H1 (cell line): ENCODE measurements around the gene ST6GALNAC5. TPM values are rescaled to one million over a fixed set of nuclear protein-coding genes. Genes with fewer than 3 reads are reported as not detected.

ENCODE experiments used
- CTCF ChIA-PET: fragments of 300-600 bp; sonication (Branson Sonifier 250); formaldehyde crosslinking; loops from one replicate; lab custom pipeline; 2021; ENCODE audit not compliant: partially characterized antibody; lab: Charles Lee
- POLR2A ChIA-PET: fragments of 300-600 bp; sonication (Branson Sonifier 250); formaldehyde crosslinking; loops from one replicate; lab custom pipeline; 2021; ENCODE audit warnings: inconsistent platforms; ENCODE audit not compliant: partially characterized antibody; lab: Charles Lee
- DNase-seq, 2 experiments: peaks; one replicate each; pipeline versions ENCODE4 v3.0.0 to v3.0.0-alpha.2; 2010 to 2022; ENCODE audit warnings: low spot score in 2 of 2, low read depth in 1 of 2, mixed read lengths in 1 of 2
- FAIRE-seq: peaks from 2 replicates; lab custom pipeline; 2011; peaks lifted over from hg19 to GRCh38; lab: Jason Lieb, UNC
- H2AFZ ChIP-seq: 2 replicates; pipeline ENCODE4 v1.8.1; 2012; ENCODE audit warnings: low read length, inconsistent platforms
- H2AK5ac ChIP-seq: 2 replicates; pipeline ENCODE4 v1.6.1; 2013; ENCODE audit warnings: low read depth, low read length
- H2BK120ac ChIP-seq: replicated peaks from 2 replicates; pipeline ENCODE3; 2013; ENCODE audit warnings: low read depth, low read length, inconsistent platforms
- H2BK12ac ChIP-seq: 2 replicates; pipeline ENCODE4 v1.6.1; 2013; ENCODE audit warnings: low read depth, low read length
- H2BK15ac ChIP-seq: 2 replicates; pipeline ENCODE4 v1.6.1; 2013; ENCODE audit warnings: low read length
- H2BK20ac ChIP-seq: 2 replicates; pipeline ENCODE4 v1.6.1; 2013; ENCODE audit warnings: low read length
- H2BK5ac ChIP-seq: 2 replicates; pipeline ENCODE4 v1.6.1; 2013; ENCODE audit warnings: low read depth, low read length
- H3K14ac ChIP-seq: 2 replicates; pipeline ENCODE4 v1.6.1; 2013; ENCODE audit warnings: inconsistent platforms; ENCODE audit not compliant: insufficient read length
- H3K18ac ChIP-seq: 2 replicates; pipeline ENCODE4 v1.6.1; 2013; ENCODE audit warnings: low read length; ENCODE audit errors: extremely low read depth
- H3K23ac ChIP-seq: 2 replicates; pipeline ENCODE4 v1.6.1; 2013; ENCODE audit warnings: inconsistent platforms; ENCODE audit not compliant: insufficient read length
- H3K23me2 ChIP-seq: 2 replicates; pipeline ENCODE4 v1.6.1; 2013; ENCODE audit warnings: low read depth, low read length
- H3K27ac ChIP-seq: 2 replicates; pipeline ENCODE4 v1.6.1; 2011; ENCODE audit warnings: low read depth, low read length, inconsistent platforms
- H3K27me3 ChIP-seq, 4 experiments: replicated peaks in 1 of 4; 1 replicate in 1 of 4; 2 replicates in 3 of 4; pipeline versions ENCODE4 v1.6.1 to v1.8.1; 2011 to 2013; ENCODE audit warnings: low read length in 3 of 4, mild to moderate bottlenecking in 3 of 4, inconsistent platforms in 2 of 4, mixed read lengths in 2 of 4, moderate library complexity in 1 of 4; ENCODE audit not compliant: control insufficient read depth in 3 of 4, insufficient read depth in 3 of 4; ENCODE audit errors: extremely low read depth in 1 of 4
- H3K36me3 ChIP-seq, 4 experiments: 2 replicates each; pipeline versions ENCODE4 v1.6.1 to v1.8.1; 2011 to 2013; ENCODE audit warnings: mild to moderate bottlenecking in 4 of 4, low read length in 3 of 4, moderate library complexity in 2 of 4, control low read depth in 1 of 4, inconsistent platforms in 1 of 4; ENCODE audit not compliant: insufficient read depth in 4 of 4, control insufficient read depth in 2 of 4
- H3K4ac ChIP-seq: replicated peaks from 2 replicates; pipeline ENCODE3; 2013; ENCODE audit warnings: low read length, low read depth, mixed read lengths, inconsistent platforms; ENCODE audit not compliant: insufficient read length
- H3K4me1 ChIP-seq, 4 experiments: replicated peaks in 1 of 4; 1 replicate in 1 of 4; 2 replicates in 3 of 4; pipeline versions ENCODE4 v1.6.1 to v1.8.1; 2011 to 2013; ENCODE audit warnings: low read length in 3 of 4, inconsistent platforms in 2 of 4, mixed read lengths in 1 of 4; ENCODE audit not compliant: insufficient read depth in 4 of 4, control insufficient read depth in 3 of 4
- H3K4me2 ChIP-seq, 2 experiments: 2 replicates each; pipeline versions ENCODE4 v1.6.1 to v1.8.1; 2011 to 2013; ENCODE audit warnings: low read depth in 2 of 2, low read length in 2 of 2, control low read depth in 1 of 2, inconsistent platforms in 1 of 2, mild to moderate bottlenecking in 1 of 2; ENCODE audit not compliant: insufficient read depth in 1 of 2
- H3K4me3 ChIP-seq, 4 experiments: fragments of 200-600, 300-600 bp in 1 of 4; sonication (generic), shearing (Covaris generic), sonication (Bioruptor Twin) in 1 of 4; 2 replicates each; pipeline versions ENCODE4 v1.5.1 to v1.8.1; 2011 to 2016; ENCODE audit warnings: low read length in 4 of 4, low read depth in 3 of 4, control low read depth in 2 of 4, inconsistent platforms in 2 of 4, mild to moderate bottlenecking in 2 of 4, mixed read lengths in 1 of 4, moderate library complexity in 1 of 4; ENCODE audit not compliant: insufficient read depth in 2 of 4; ENCODE audit errors: extremely low read depth in 1 of 4
- H3K56ac ChIP-seq: replicated peaks from 2 replicates; pipeline ENCODE3; 2013; ENCODE audit warnings: low read depth, mild to moderate bottlenecking, mixed read lengths, low read length, inconsistent platforms; ENCODE audit not compliant: insufficient read length
- H3K79me1 ChIP-seq: 2 replicates; pipeline ENCODE4 v1.6.1; 2013; ENCODE audit warnings: low read depth, low read length, control low read depth
- H3K79me2 ChIP-seq, 2 experiments: 2 replicates each; pipeline versions ENCODE4 v1.6.1 to v1.8.1; 2012 to 2013; ENCODE audit warnings: low read length in 2 of 2, mild to moderate bottlenecking in 2 of 2, inconsistent platforms in 1 of 2; ENCODE audit not compliant: insufficient read depth in 2 of 2, control insufficient read depth in 1 of 2
- H3K9ac ChIP-seq, 4 experiments: replicated peaks in 1 of 4; 1 replicate in 1 of 4; 2 replicates in 3 of 4; pipeline versions ENCODE4 v1.6.1 to v1.8.1; 2011 to 2013; ENCODE audit warnings: low read depth in 3 of 4, low read length in 3 of 4, control low read depth in 2 of 4, mild to moderate bottlenecking in 2 of 4, moderate library complexity in 2 of 4, inconsistent platforms in 1 of 4; ENCODE audit errors: extremely low read depth in 1 of 4
- H3K9me3 ChIP-seq, 2 experiments: 2 replicates each; pipeline versions ENCODE4 v1.6.1 to v1.8.1; 2012 to 2013; ENCODE audit warnings: mild to moderate bottlenecking in 2 of 2, moderate library complexity in 2 of 2, control low read depth in 1 of 2, inconsistent platforms in 1 of 2, low read depth in 1 of 2, low read length in 1 of 2, mixed read lengths in 1 of 2; ENCODE audit not compliant: insufficient read depth in 2 of 2
- H4K20me1 ChIP-seq, 2 experiments: replicated peaks in 1 of 2; 2 replicates each; pipeline versions ENCODE3 to v1.8.1; 2011 to 2013; ENCODE audit warnings: inconsistent platforms in 2 of 2, low read length in 2 of 2, mild to moderate bottlenecking in 1 of 2; ENCODE audit not compliant: insufficient read depth in 2 of 2, control insufficient read depth in 1 of 2
- H4K5ac ChIP-seq: 2 replicates; pipeline ENCODE4 v1.6.1; 2013; ENCODE audit warnings: low read length, low read depth, mixed read lengths, inconsistent platforms; ENCODE audit not compliant: insufficient read length
- H4K8ac ChIP-seq: 2 replicates; pipeline ENCODE4 v1.8.0; 2013; ENCODE audit warnings: mild to moderate bottlenecking, moderate library complexity, low read length, inconsistent platforms; ENCODE audit not compliant: insufficient read depth; ENCODE audit errors: extremely low read depth
- H4K91ac ChIP-seq: replicated peaks from 2 replicates; pipeline ENCODE3; 2013; ENCODE audit warnings: low read length, mixed read lengths, inconsistent platforms; ENCODE audit not compliant: insufficient read length
- MAFK ChIP-seq: IDR thresholded peaks from 2 replicates; pipeline ENCODE4 v1.6.1; 2012; ENCODE audit warnings: low read depth, mild to moderate bottlenecking, improper control_type of control experiment, low read length
- NRF1 ChIP-seq: IDR thresholded peaks from 2 replicates; pipeline ENCODE4 v1.6.1; 2011; ENCODE audit warnings: mild to moderate bottlenecking, low read depth, low read length, improper control_type of control experiment
- RFX5 ChIP-seq: IDR thresholded peaks from 2 replicates; pipeline ENCODE4 v1.6.1; 2011; ENCODE audit warnings: low read depth, low read length, improper control_type of control experiment, borderline replicate concordance
- RNF2 ChIP-seq: fragments of 200-900, 300-1000 bp; sonication (generic); IDR thresholded peaks from 2 replicates; pipeline ENCODE4 v1.7.1; 2016; ENCODE audit warnings: borderline replicate concordance, low read depth, mild to moderate bottlenecking, antibody characterized with exemption, low read length; ENCODE audit not compliant: poor library complexity, severe bottlenecking; ENCODE audit errors: missing control alignments
- SIX5 ChIP-seq: IDR thresholded peaks from 2 replicates; pipeline ENCODE4 v1.6.1; 2011; ENCODE audit warnings: mild to moderate bottlenecking, low read depth, low read length
- ZNF274 ChIP-seq: IDR thresholded peaks from 2 replicates; pipeline ENCODE4 v1.7.0; 2012; ENCODE audit warnings: low read length, borderline replicate concordance; ENCODE audit errors: extremely low read depth
- polyA plus RNA-seq, 7 experiments: library from polyadenylated mRNA; depleted of rRNA in 3 of 7; stranded (reverse) in 5 of 7; unstranded in 2 of 7; fragments of >200 nt in 5 of 7; fragments of 200-250 nt in 2 of 7; gene quantifications; 1 replicate in 5 of 7; 2 replicates in 1 of 7; 4 replicates in 1 of 7; pipeline versions ENCODE4 v1.2.1 to v1.2.3, GENCODE V29; 2011 to 2013; ENCODE audit warnings: missing spikeins in 2 of 7, mixed read lengths in 2 of 7
- total RNA-seq: library from RNA; stranded (reverse); fragmentation: NEBNext Ultra II Directional; extraction: Animal tissue kit (Norgen Biotek cat#: 25700); gene quantifications from 2 replicates; pipeline ENCODE4 v1.2.1, GENCODE V29; 2021

ST6GALNAC5 gene
- total and polyA plus RNA-seq, 2 of the 8 experiments (the other 6 are each of a cell fraction or from before 2014, with no cell fraction given) = 6.2 to 7.3 TPM

DNA sequence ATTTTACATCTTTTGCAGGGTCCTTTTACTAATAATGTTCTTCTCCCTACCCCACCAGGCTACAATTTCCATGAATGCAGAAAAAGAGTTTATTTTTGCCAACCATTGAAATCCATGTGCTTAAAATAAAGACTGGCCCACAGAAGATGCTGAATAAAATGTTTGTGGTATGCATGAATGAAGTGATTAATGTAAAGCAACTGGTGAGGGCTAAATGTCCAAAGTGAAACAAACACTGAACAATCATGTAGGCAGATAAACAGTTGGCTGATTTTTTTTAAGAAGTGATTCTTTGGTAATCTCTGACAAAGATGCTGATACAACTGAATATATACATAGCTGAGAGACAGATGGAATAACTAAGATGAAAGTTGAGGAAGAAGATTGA lies 94.5 kb downstream of the ST6GALNAC5 start:
- H3K18ac ChIP-seq = no peak overlapping the region

More for the DNA sequence above, 94.5 kb downstream of the ST6GALNAC5 start:
- peaks cover 0 to 3% (median 1%) of the 10 kb centered on the region in 4 experiments; a peak in 3 of 7 replicates for H3K4me1 ChIP-seq
- H3K27me3 ChIP-seq = no peaks in the 10 kb centered on the region
- H2BK120ac ChIP-seq = no peak overlapping the region
- DNase-seq = no peak
- no peak for FAIRE-seq
- H4K8ac ChIP-seq = no peak overlapping the region
- no peak overlapping the region for H2BK5ac ChIP-seq
- ChIA-PET POLR2A (no interaction called here), CTCF (no interaction called here)
- H3K9me3 ChIP-seq = no peaks in the 10 kb centered on the region; a peak in 1 of 4 replicates
- no peak overlapping the region for H3K4me2 ChIP-seq
- no peak overlapping the region for H2BK15ac ChIP-seq
- TF ChIP-seq NRF1 (no peak), RNF2 (no peak), MAFK (no peak), ZNF274 (no peak), SIX5 (no peak), RFX5 (no peak)
- no peak overlapping the region for H3K56ac ChIP-seq
- H3K23ac ChIP-seq = no peak overlapping the region
- no peaks in the 10 kb centered on the region for H3K79me1 ChIP-seq
- H3K14ac ChIP-seq = no peak overlapping the region
- no peak overlapping the region for H3K27ac ChIP-seq
- H4K5ac ChIP-seq = no peak overlapping the region
- no peaks in the 10 kb centered on the region for H4K20me1 ChIP-seq
- H3K4me3 ChIP-seq = no peak overlapping the region
- H2AK5ac ChIP-seq = no peak overlapping the region
- no peak overlapping the region for H2AFZ ChIP-seq
- H3K36me3 ChIP-seq = no peaks in the 10 kb centered on the region
- no peak overlapping the region for H3K9ac ChIP-seq
- no peaks in the 10 kb centered on the region for H3K23me2 ChIP-seq
- H3K4ac ChIP-seq = no peak overlapping the region
- H2BK12ac ChIP-seq = no peak overlapping the region
- no peak overlapping the region for H2BK20ac ChIP-seq
- no peak overlapping the region for H4K91ac ChIP-seq
- no peaks in the 10 kb centered on the region for H3K79me2 ChIP-seq
